Neural crest cell (in vitro differentiated cells): ENCODE data around the gene RNF19B. TPM values are rescaled to one million over a fixed set of nuclear protein-coding genes. Genes with fewer than 3 reads are reported as not detected.
A peak's percentile ranks its signal among the peaks of the same experiment; 100 is the strongest.

Source experiments
- DNase-seq: peaks from one replicate; pipeline ENCODE4 v3.0.0; 2021; ENCODE audit warnings: low read depth, mixed read lengths, low spot score
- H3K27ac Mint-ChIP-seq: one replicate; pipeline ENCODE4 v1.8.0; 2021; ENCODE audit warnings: mild to moderate bottlenecking, mixed read lengths; ENCODE audit not compliant: unreplicated experiment
- H3K27me3 Mint-ChIP-seq: 2 replicates; pipeline ENCODE4 v1.8.0; 2021; ENCODE audit warnings: low read depth, mild to moderate bottlenecking, mixed read lengths
- H3K36me3 Mint-ChIP-seq: 2 replicates; pipeline ENCODE4 v1.8.0; 2021; ENCODE audit warnings: low read depth, mild to moderate bottlenecking, mixed read lengths
- H3K4me1 Mint-ChIP-seq: 2 replicates; pipeline ENCODE4 v1.8.0; 2021; ENCODE audit warnings: mixed read lengths
- H3K4me3 Mint-ChIP-seq: one replicate; pipeline ENCODE4 v1.8.0; 2021; ENCODE audit warnings: mild to moderate bottlenecking, mixed read lengths
- H3K9me3 Mint-ChIP-seq: 2 replicates; pipeline ENCODE4 v1.8.0; 2021; ENCODE audit warnings: mixed read lengths
- total RNA-seq: library from RNA; stranded (reverse); gene quantifications from 2 replicates; pipeline ENCODE4 v1.2.1, GENCODE V29; 2021
- TF ChIP-seq, protein P1 (sequence below): fragments of 200-600 bp; sonication (generic); conservative IDR thresholded peaks from 2 replicates; pipeline ENCODE4 v1.5.0; 2021; ENCODE audit warnings: antibody characterized with exemption, mild to moderate bottlenecking

Gene RNF19B
- total RNA-seq, 1 donor from 2014 or later = 14.9 TPM

GRCh38 chr1:32925403-32926162 is 39.0 kb downstream of the RNF19B start:
- DNase-seq = no peak
- TF ChIP-seq, protein P1, sequence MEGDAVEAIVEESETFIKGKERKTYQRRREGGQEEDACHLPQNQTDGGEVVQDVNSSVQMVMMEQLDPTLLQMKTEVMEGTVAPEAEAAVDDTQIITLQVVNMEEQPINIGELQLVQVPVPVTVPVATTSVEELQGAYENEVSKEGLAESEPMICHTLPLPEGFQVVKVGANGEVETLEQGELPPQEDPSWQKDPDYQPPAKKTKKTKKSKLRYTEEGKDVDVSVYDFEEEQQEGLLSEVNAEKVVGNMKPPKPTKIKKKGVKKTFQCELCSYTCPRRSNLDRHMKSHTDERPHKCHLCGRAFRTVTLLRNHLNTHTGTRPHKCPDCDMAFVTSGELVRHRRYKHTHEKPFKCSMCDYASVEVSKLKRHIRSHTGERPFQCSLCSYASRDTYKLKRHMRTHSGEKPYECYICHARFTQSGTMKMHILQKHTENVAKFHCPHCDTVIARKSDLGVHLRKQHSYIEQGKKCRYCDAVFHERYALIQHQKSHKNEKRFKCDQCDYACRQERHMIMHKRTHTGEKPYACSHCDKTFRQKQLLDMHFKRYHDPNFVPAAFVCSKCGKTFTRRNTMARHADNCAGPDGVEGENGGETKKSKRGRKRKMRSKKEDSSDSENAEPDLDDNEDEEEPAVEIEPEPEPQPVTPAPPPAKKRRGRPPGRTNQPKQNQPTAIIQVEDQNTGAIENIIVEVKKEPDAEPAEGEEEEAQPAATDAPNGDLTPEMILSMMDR = no peak
- H3K4me3 Mint-ChIP-seq = peak overlapping the region; percentile 5
- no peaks in the 10 kb centered on the region for H3K9me3 Mint-ChIP-seq
- no peaks in the 10 kb centered on the region for H3K36me3 Mint-ChIP-seq
- peaks cover 35% of the 10 kb centered on the region for H3K27me3 Mint-ChIP-seq
- no peak overlapping the region for H3K27ac Mint-ChIP-seq
- peaks cover 27% of the 10 kb centered on the region for H3K4me1 Mint-ChIP-seq

- Mint-ChIP-seq H3K27ac (no peak overlapping the region), H3K27me3 (peaks cover 35% of the 10 kb centered on the region), H3K9me3 (no peaks in the 10 kb centered on the region), H3K4me3 (peak overlapping the region; percentile 5), H3K4me1 (peaks cover 29% of the 10 kb centered on the region), H3K36me3 (no peaks in the 10 kb centered on the region)
- DNase-seq = peak; percentile 59
- TF ChIP-seq, protein P1 = no peak
Observed at GRCh38 chr1:32924881-32925344, 39.7 kb downstream of the RNF19B start.

DNA sequence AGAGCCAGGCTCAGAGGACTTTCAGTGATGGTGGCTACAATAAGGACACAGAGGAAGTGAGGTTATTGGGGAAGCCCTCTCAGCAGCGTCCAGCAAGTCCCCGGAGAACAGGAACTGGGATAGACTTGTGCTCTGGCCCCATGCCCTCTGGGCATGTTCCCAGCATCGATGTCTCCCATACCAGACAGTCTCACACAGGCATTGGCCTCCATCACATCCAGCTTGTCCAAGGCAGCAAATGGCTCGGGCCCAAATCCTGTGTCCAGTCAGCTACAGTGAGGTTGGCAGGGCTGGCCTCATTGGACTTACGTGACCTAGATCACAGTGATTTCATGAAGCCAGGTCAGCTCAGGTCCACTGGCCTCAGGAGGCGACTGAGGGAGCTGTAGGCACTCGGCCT is 43.8 kb downstream of the RNF19B start:
- Mint-ChIP-seq H3K27ac (no peak overlapping the region), H3K9me3 (no peaks in the 10 kb centered on the region), H3K36me3 (no peaks in the 10 kb centered on the region), H3K4me3 (no peak overlapping the region), H3K4me1 (peaks cover 44% of the 10 kb centered on the region), H3K27me3 (peaks cover 21% of the 10 kb centered on the region)
- TF ChIP-seq, protein P1 = no peak
- DNase-seq = no peak

DNA sequence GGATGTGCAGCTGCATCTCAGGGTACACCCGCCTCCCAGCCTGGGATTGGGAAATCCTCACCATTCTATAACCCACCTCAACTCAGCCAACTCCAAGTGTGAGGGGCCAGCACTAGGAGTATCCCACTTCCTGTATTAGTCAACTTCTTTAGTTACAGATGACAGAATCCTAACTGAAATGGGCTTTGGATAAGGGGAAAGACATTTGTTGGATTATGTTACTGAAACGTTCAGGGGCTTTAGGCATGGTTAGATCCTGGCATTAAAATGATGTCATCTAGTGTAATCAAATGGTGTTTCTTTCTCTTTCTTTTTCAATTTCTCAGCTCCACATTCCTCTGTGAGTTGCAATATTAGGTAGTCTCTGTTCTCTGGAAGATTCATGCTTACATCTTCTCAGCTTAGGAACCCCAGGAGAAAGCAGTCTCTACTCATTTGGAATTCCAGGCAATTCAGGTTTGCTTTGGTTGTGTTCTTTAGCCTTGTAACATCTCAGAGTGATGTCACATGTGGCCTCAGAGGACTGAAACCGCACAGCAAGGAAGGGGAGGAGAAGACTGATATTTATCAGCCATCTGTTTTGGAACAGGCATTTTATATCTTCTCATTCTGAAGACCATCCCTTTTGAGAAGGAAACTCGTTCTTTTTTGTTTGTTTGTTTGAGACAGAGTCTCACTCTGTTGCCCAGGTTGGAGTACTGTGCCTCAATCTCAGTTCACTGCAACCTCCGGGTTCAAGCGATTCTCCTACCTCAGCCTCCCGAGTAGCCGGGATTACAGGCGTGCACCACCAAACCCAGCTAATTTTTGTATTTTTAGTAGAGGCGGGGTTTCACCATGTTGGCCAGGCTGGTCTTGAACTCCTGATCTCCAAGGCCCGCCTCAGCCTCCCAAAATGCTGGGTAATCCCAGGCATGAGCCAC is 44.5 kb downstream of the RNF19B start:
- Mint-ChIP-seq H3K27ac (no peak overlapping the region), H3K9me3 (no peaks in the 10 kb centered on the region), H3K4me3 (no peak overlapping the region), H3K36me3 (no peaks in the 10 kb centered on the region), H3K4me1 (peaks cover 36% of the 10 kb centered on the region), H3K27me3 (peaks cover 13% of the 10 kb centered on the region)
- TF ChIP-seq, protein P1 = no peak
- DNase-seq = no peak

DNA sequence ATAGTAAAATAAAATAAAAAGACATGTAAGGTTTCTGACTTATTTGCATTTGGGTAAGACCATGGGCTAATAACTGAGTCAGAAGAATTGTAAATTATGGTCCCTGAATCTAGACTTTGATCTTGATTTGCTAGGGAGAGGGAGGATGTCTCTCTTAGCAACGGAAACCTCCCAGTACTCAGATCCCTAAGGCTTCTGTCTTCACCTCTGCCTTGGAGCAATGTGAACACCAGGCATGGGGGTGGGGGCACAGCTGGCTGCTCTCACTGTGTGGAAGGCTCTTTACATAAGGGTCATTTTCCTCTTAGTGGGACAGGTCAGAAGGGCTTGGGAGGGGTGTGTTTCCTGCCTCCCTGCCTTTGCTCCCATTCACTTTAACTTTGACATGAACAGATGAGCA is 46.4 kb downstream of the RNF19B start:
- no peak for DNase-seq
- Mint-ChIP-seq H3K9me3 (peaks cover 2% of the 10 kb centered on the region), H3K27ac (no peak overlapping the region), H3K27me3 (no peaks in the 10 kb centered on the region), H3K36me3 (no peaks in the 10 kb centered on the region), H3K4me1 (peaks cover 20% of the 10 kb centered on the region), H3K4me3 (peak overlapping the region; percentile 29)
- TF ChIP-seq, protein P1 = no peak
